ENCODE results near the gene ARID3C.

Gene ARID3C

DNA sequence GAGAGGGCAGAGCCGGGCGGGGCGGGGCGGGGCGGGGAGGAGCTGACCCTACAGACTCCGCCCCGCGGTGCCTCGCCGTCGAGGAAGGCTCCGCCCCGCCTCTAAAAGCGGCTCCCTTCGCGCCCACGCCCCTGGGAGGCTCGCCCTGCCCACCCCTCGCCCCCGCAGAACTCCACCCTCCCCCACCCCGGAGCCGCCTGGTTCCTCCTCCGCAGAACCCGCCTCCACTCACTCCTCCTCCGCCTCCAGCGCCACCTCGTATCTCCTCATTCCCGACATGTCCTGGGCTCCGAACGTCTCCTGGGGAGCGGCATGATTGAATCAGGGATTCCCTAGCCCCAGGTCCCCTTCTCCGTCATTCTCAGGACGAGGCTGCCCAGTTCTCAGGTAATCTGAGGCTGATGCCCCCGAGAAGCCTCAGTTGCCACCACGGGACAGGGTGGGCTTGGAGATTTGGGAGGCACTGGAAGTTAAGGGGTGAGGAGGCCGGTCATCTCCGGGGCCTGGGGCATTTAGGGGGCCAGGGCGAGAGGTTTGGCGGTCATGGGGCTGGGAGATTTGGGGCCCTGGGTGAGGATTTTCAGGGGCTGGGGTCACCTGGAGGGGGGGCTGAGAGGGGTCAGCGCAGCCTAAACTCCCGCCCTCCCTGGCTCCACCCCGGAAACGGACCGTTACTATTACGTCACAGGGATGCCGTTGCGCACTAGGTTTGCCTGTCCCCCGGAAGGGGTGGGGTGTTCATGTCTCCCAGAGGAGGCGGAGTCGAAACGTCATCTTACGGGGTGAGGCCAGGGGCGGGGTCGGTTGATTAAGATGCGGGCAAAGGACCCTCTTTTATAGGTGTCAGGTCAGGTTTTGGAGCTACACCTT, 36.8 kb upstream of the ARID3C start:
- H3K36me3 ChIP-seq (ENCODE audit: control insufficient read depth in 4 of 4, insufficient read depth in 4 of 4, low read length in 3 of 4), result peaks cover 0 to 13% (median 4%) of the 10 kb centered on the region in 4 experiments
- H3K27me3 ChIP-seq (replicated peaks in 2 of 5; ENCODE audit: control insufficient read depth in 4 of 5, insufficient read depth in 5 of 5, low read length in 4 of 5), result peaks cover 0 to 2% (median 0%) of the 10 kb centered on the region in 5 experiments
- 2% methylated on average over 37 of the region's 55 CpGs for WGBS (ENCODE audit: insufficient coverage)
- peak; percentile 90 to 94 (median 93) for DNase-seq
- H3K4me3 ChIP-seq (ENCODE audit: control insufficient read depth in 1 of 7, extremely low read depth in 1 of 7, insufficient read depth in 4 of 7, low read depth in 2 of 7, low read length in 6 of 7), result peak overlapping the region; percentile 52 to 90 (median 73)
- peaks cover 0 to 16% (median 8%) of the 10 kb centered on the region in 5 experiments for H3K9me3 ChIP-seq (ENCODE audit: control extremely low read depth in 1 of 5, control insufficient read depth in 4 of 5, insufficient read depth in 2 of 5, low read depth in 1 of 5, low read length in 4 of 5)
- ChIA-PET POLR2A (no interaction called here), CTCF (interaction anchor here (0.8 to 10.6 kb wide), 6 partner anchors 10 to 31 kb away, joined by 3 to 96 read pairs (median 8); partner anchors contain the start of gene GALT)
- H3K4me1 ChIP-seq (ENCODE audit: control extremely low read depth in 1 of 4, control insufficient read depth in 4 of 4, insufficient read depth in 4 of 4, low read length in 3 of 4), result peaks cover 0 to 18% (median 15%) of the 10 kb centered on the region in 4 experiments
- peak overlapping the region; percentile 74 to 89 for H3K27ac ChIP-seq (ENCODE audit: insufficient read depth in 1 of 2, low read depth in 1 of 2, low read length in 2 of 2, poor library complexity in 1 of 2, severe bottlenecking in 2 of 2)

DNA sequence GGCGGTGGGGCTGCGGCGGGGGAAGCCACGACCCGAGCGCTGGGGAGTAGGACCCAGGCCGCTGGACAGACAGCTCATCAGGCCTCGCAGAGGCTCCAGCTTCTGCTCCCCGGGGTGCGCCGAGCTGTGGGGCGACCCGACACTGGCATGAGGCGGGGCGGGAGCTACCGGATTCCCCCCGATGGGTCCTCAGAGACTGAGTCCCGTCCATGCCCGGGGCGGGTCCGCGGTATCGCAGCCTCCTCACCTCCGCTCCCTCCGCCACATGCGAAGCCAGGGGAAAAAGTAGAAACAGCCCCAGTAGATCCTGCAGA, 36.2 kb upstream of the ARID3C start:
- Histone ChIP-seq H3K27ac (ENCODE audit: insufficient read depth in 1 of 2, low read depth in 1 of 2, low read length in 2 of 2, poor library complexity in 1 of 2, severe bottlenecking in 2 of 2) (peak overlapping the region in 1 of 2 experiments; percentile 7), H3K4me1 (ENCODE audit: control extremely low read depth in 1 of 4, control insufficient read depth in 4 of 4, insufficient read depth in 4 of 4, low read length in 3 of 4) (peaks cover 0 to 18% (median 15%) of the 10 kb centered on the region in 4 experiments), H3K27me3 (replicated peaks in 2 of 5; ENCODE audit: control insufficient read depth in 4 of 5, insufficient read depth in 5 of 5, low read length in 4 of 5) (peaks cover 0 to 2% (median 0%) of the 10 kb centered on the region in 5 experiments), H3K9me3 (ENCODE audit: control extremely low read depth in 1 of 5, control insufficient read depth in 4 of 5, insufficient read depth in 2 of 5, low read depth in 1 of 5, low read length in 4 of 5) (peaks cover 0 to 10% (median 7%) of the 10 kb centered on the region in 5 experiments), H3K36me3 (ENCODE audit: control insufficient read depth in 4 of 4, insufficient read depth in 4 of 4, low read length in 3 of 4) (peaks cover 0 to 17% (median 4%) of the 10 kb centered on the region in 4 experiments), H3K4me3 (ENCODE audit: control insufficient read depth in 1 of 7, extremely low read depth in 1 of 7, insufficient read depth in 4 of 7, low read depth in 2 of 7, low read length in 6 of 7) (peak overlapping the region; percentile 51 to 85 (median 63))
- WGBS (ENCODE audit: insufficient coverage), result under 1% methylated on average over 18 of the region's 26 CpGs
- ChIA-PET POLR2A (no interaction called here), CTCF (interaction anchor here (0.8 to 10.6 kb wide), 7 partner anchors 11 to 31 kb away, joined by 3 to 96 read pairs (median 8); partner anchors contain the start of genes GALT and SIGMAR1)
- no peak for DNase-seq

DNA sequence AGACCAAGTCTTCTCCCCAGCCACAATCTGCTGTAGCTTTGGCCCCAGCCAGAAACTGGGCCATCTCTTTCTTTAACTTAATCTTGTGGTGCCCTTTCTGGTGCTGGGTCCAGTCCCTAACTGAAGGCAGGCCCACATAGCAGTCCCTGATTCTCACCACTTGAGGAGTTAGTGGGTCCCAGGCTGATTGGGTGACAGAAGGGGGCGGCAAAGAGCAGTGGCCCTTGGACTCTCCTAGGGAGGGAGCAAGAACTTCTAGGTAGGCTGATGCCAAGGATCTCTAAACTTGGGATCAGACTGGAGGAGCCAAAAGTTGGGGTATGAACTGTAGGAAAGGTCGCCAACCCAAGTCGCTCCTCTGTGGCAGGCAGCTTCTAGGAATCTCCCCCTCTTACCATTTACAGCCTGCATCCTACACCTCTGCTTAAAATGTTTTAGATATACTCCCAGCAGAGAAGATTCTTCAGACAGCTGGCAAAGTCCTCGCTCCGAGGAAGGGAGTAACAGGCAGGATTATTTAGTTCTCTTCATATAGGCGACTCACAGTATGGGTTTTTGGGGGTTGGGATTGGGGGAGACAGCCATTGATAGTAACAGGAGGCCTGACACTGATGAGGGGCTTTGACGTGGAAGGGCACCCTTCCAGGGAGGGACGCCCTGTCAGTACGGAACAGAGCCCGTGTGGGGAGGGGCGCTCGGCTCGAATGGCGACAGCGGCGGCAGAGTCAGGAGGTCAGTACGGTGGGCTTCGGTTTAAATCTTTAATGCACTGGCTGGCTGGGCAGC, 35.6 kb upstream of the ARID3C start:
- peaks cover 0 to 17% (median 3%) of the 10 kb centered on the region in 4 experiments for H3K36me3 ChIP-seq (ENCODE audit: control insufficient read depth in 4 of 4, insufficient read depth in 4 of 4, low read length in 3 of 4)
- peaks cover 0 to 2% (median 0%) of the 10 kb centered on the region in 5 experiments for H3K27me3 ChIP-seq (replicated peaks in 2 of 5; ENCODE audit: control insufficient read depth in 4 of 5, insufficient read depth in 5 of 5, low read length in 4 of 5)
- ChIA-PET CTCF (interaction anchor here (0.8 to 10.6 kb wide), 9 partner anchors 10 to 39 kb away, joined by 3 to 96 read pairs (median 6); partner anchors contain the start of genes GALT and SIGMAR1), POLR2A (no interaction called here)
- 18% methylated on average over 16 of the region's 18 CpGs for WGBS (ENCODE audit: insufficient coverage)
- peak overlapping the region in 1 of 2 experiments; percentile 7 for H3K27ac ChIP-seq (ENCODE audit: insufficient read depth in 1 of 2, low read depth in 1 of 2, low read length in 2 of 2, poor library complexity in 1 of 2, severe bottlenecking in 2 of 2)
- peaks cover 0 to 18% (median 15%) of the 10 kb centered on the region in 4 experiments for H3K4me1 ChIP-seq (ENCODE audit: control extremely low read depth in 1 of 4, control insufficient read depth in 4 of 4, insufficient read depth in 4 of 4, low read length in 3 of 4)
- DNase-seq, result peak; percentile 84 to 91 (median 87)
- peak overlapping the region; percentile 51 to 85 (median 63) for H3K4me3 ChIP-seq (ENCODE audit: control insufficient read depth in 1 of 7, extremely low read depth in 1 of 7, insufficient read depth in 4 of 7, low read depth in 2 of 7, low read length in 6 of 7)
- peaks cover 0 to 5% (median 1%) of the 10 kb centered on the region in 5 experiments for H3K9me3 ChIP-seq (ENCODE audit: control extremely low read depth in 1 of 5, control insufficient read depth in 4 of 5, insufficient read depth in 2 of 5, low read depth in 1 of 5, low read length in 4 of 5)

DNA sequence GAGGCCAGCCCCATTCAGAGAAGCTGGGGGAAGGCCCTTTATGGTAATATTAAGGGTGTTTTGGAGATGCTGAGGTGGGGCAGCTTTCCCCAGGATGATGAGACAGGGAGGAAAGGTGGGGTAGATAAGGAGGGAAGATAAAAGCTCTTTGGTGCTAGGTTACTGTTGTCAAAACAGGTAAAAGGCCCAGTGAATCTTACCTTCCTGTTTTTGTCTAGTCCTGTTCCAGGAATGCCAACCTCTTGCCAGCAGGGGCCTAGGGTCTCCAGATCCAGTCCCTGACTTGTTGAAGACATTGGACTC, 34.4 kb upstream of the ARID3C start:
- Histone ChIP-seq H3K4me3 (ENCODE audit: control insufficient read depth in 1 of 7, extremely low read depth in 1 of 7, insufficient read depth in 4 of 7, low read depth in 2 of 7, low read length in 6 of 7) (no peak overlapping the region), H3K27me3 (replicated peaks in 2 of 5; ENCODE audit: control insufficient read depth in 4 of 5, insufficient read depth in 5 of 5, low read length in 4 of 5) (peaks cover 0 to 2% (median 0%) of the 10 kb centered on the region in 5 experiments), H3K4me1 (ENCODE audit: control extremely low read depth in 1 of 4, control insufficient read depth in 4 of 4, insufficient read depth in 4 of 4, low read length in 3 of 4) (peaks cover 0 to 18% (median 15%) of the 10 kb centered on the region in 4 experiments), H3K9me3 (ENCODE audit: control extremely low read depth in 1 of 5, control insufficient read depth in 4 of 5, insufficient read depth in 2 of 5, low read depth in 1 of 5, low read length in 4 of 5) (no peaks in the 10 kb centered on the region), H3K27ac (ENCODE audit: insufficient read depth in 1 of 2, low read depth in 1 of 2, low read length in 2 of 2, poor library complexity in 1 of 2, severe bottlenecking in 2 of 2) (no peak overlapping the region), H3K36me3 (ENCODE audit: control insufficient read depth in 4 of 4, insufficient read depth in 4 of 4, low read length in 3 of 4) (peaks cover 0 to 8% (median 1%) of the 10 kb centered on the region in 4 experiments)
- POLR2A ChIA-PET, result no interaction called here
- no peak for DNase-seq
- CTCF ChIA-PET, result interaction anchor here (1.3 to 10.6 kb wide), 8 partner anchors 9 to 42 kb away, joined by 3 to 96 read pairs (median 8); partner anchors contain the start of genes DCTN3, GALT and SIGMAR1

DNA sequence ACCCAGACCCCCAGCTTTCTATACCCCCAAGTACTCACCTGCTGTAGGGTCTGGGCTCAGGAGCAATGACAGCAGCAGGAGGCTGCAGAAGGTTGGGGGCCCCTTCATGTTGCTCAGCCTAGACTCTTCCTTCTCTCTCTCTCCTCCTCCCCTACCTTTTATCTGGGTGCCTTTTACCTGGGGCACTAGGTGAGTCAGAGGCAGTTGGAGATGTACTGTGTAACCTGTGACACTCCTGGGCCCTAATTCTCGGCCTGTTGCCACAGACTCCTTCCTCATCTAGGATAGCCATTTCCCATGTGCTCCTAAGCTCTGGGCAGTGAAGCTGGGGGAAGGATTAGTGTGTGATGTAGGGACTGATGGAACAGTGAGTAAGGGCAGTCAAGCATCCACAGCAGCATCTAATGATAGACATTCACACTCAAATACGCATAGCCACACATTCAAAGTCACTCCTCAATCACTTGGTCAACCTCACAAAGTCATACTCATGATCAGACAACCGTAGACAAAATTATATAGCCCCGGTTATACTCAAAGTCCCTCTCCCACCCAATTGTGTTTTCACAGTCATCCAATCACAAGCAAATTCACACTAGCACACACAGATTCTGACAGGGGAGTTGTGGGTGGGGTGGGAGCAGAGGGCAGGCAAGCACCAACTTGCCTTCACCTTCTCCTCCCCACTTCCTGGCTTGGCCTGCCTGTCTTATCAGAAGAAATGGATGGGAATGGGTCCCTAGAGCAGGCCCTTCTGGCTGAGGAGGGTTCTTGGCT, 33.8 kb upstream of the ARID3C start, which contains the start of gene CCL27:
Gene CCL27 (minus strand): TSS at position 132 of the 777 bp plus-strand sequence. CDS start 24 bp downstream, at position 108.
- Histone ChIP-seq H3K4me1 (ENCODE audit: control extremely low read depth in 1 of 4, control insufficient read depth in 4 of 4, insufficient read depth in 4 of 4, low read length in 3 of 4) (peaks cover 0 to 18% (median 15%) of the 10 kb centered on the region in 4 experiments), H3K27me3 (replicated peaks in 2 of 5; ENCODE audit: control insufficient read depth in 4 of 5, insufficient read depth in 5 of 5, low read length in 4 of 5) (peaks cover 0 to 2% (median 0%) of the 10 kb centered on the region in 5 experiments), H3K4me3 (ENCODE audit: control insufficient read depth in 1 of 7, extremely low read depth in 1 of 7, insufficient read depth in 4 of 7, low read depth in 2 of 7, low read length in 6 of 7) (no peak within 1 kb of the TSS), H3K36me3 (ENCODE audit: control insufficient read depth in 4 of 4, insufficient read depth in 4 of 4, low read length in 3 of 4) (peaks cover 0 to 7% (median 1%) of the 10 kb centered on the region in 4 experiments), H3K9me3 (ENCODE audit: control extremely low read depth in 1 of 5, control insufficient read depth in 4 of 5, insufficient read depth in 2 of 5, low read depth in 1 of 5, low read length in 4 of 5) (no peaks in the 10 kb centered on the region), H3K27ac (ENCODE audit: insufficient read depth in 1 of 2, low read depth in 1 of 2, low read length in 2 of 2, poor library complexity in 1 of 2, severe bottlenecking in 2 of 2) (no peak within 1 kb of the TSS)
- WGBS (ENCODE audit: insufficient coverage), result 100% methylated on average over 3 of the region's 4 CpGs
- ChIA-PET POLR2A (no interaction called here), CTCF (interaction anchor here (1.1 to 10.6 kb wide), 12 partner anchors 9 to 42 kb away, joined by 3 to 96 read pairs (median 6); partner anchors contain the start of genes DCTN3, GALT, IL11RA and SIGMAR1)
- no peak for DNase-seq

DNA sequence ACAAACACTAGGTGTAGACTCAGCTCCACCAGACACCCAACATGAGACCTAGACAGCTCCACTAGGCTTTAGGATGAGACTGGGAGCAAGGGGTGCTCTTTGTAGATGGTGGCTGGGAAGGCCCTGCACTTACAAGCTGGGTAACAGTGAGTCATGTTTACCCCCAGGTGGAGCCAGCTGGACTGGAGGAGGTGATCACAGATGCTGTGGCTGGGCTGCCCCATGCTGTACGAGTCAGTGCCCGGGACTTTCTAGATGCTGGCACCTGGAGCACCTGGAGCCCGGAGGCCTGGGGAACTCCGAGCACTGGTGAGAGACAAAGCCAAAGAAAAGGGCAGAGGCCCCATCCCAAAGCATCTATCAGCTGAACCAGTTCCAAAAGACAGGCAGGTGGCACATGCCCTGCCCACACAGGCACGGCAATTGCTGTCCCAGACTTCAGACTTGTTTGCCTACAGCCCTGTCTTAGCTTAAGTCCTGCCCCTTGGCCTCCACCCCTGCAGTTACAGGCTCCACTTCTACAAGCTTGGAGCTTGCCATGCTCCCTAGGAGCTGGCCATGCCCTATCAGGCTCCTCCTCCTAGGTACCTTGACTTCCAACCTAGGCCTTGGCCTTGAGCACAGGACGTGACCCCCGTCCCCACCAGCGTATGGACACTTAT, 30.9 kb upstream of the ARID3C start:
- POLR2A ChIA-PET, result interaction anchor here (1.2 kb wide), 1 partner anchor 1457 kb away, joined by 3 read pairs; no protein-coding TSS in a partner anchor

More for the DNA sequence above, 30.9 kb upstream of the ARID3C start:
- Histone ChIP-seq H3K9me3 (ENCODE audit: control extremely low read depth in 1 of 5, control insufficient read depth in 4 of 5, insufficient read depth in 2 of 5, low read depth in 1 of 5, low read length in 4 of 5) (no peaks in the 10 kb centered on the region), H3K36me3 (ENCODE audit: control insufficient read depth in 4 of 4, insufficient read depth in 4 of 4, low read length in 3 of 4) (peaks cover 0 to 7% (median 1%) of the 10 kb centered on the region in 4 experiments), H3K4me3 (ENCODE audit: control insufficient read depth in 1 of 7, extremely low read depth in 1 of 7, insufficient read depth in 4 of 7, low read depth in 2 of 7, low read length in 6 of 7) (no peak overlapping the region), H3K4me1 (ENCODE audit: control extremely low read depth in 1 of 4, control insufficient read depth in 4 of 4, insufficient read depth in 4 of 4, low read length in 3 of 4) (peaks cover 0 to 4% (median 3%) of the 10 kb centered on the region in 4 experiments), H3K27ac (ENCODE audit: insufficient read depth in 1 of 2, low read depth in 1 of 2, low read length in 2 of 2, poor library complexity in 1 of 2, severe bottlenecking in 2 of 2) (no peak overlapping the region), H3K27me3 (replicated peaks in 2 of 5; ENCODE audit: control insufficient read depth in 4 of 5, insufficient read depth in 5 of 5, low read length in 4 of 5) (peaks cover 0 to under 1% (median 0%) of the 10 kb centered on the region in 5 experiments)
- CTCF ChIA-PET, result interaction anchor here (1.5 to 10.6 kb wide), 3 partner anchors 14 to 24 kb away, joined by 6 to 96 read pairs (median 7); partner anchors contain the start of gene GALT
- WGBS (ENCODE audit: insufficient coverage), result 94% methylated on average over 6 of the region's 8 CpGs
- DNase-seq, result no peak

All from common myeloid progenitor, CD34-positive (primary cell).